Astrocyte (in vitro differentiated cells and primary cell): ENCODE results near the gene USP40.

Experiments used
- CTCF ChIP-seq: IDR thresholded peaks from 2 replicates; pipeline ENCODE4 v1.5.1; 2011; ENCODE audit warnings: low read depth, mild to moderate bottlenecking, inconsistent platforms, low read length, moderate library complexity; ENCODE audit not compliant: insufficient read depth
- EZH2 ChIP-seq: IDR thresholded peaks from 2 replicates; pipeline ENCODE4 v1.6.1; 2012; ENCODE audit warnings: mild to moderate bottlenecking, low read length, inconsistent platforms; ENCODE audit not compliant: insufficient read depth

GRCh38 chr2:233473878-233474277 lies 92.7 kb downstream of the USP40 start:
- TF ChIP-seq CTCF = no peak
- no peak for TF ChIP-seq EZH2
